ENCODE measurements around the gene TMEM156. TPM values are rescaled to one million over a fixed set of nuclear protein-coding genes. Genes with fewer than 3 reads are reported as not detected.

Gene TMEM156
- total and polyA plus RNA-seq, 4 donors = 0.58 to 0.70 (median 0.64) TPM

- no peaks in the 10 kb centered on the region for H3K9me3 ChIP-seq (ENCODE audit: control insufficient read depth in 4 of 4, low read length in 3 of 4)
- peak overlapping the region; percentile 58 to 100 (median 71) for H3K4me3 ChIP-seq (ENCODE audit: low read depth in 1 of 3, low read length in 3 of 3)
- peak; percentile 44 for DNase-seq (ENCODE audit: low spot score)
- peak overlapping the region; percentile 68 to 78 for H3K9ac ChIP-seq (ENCODE audit: low read depth in 1 of 2, low read length in 2 of 2)
- H3K4me1 ChIP-seq (ENCODE audit: control insufficient read depth in 4 of 4, insufficient read depth in 4 of 4, low read length in 3 of 4) = peaks cover 5 to 34% (median 17%) of the 10 kb centered on the region in 4 donors
- WGBS = 1% methylated on average over 82 of the region's 82 CpGs
- TF ChIP-seq ATF3 (IDR thresholded peaks at IDR 0.05) = no peak
- no peak for TF ChIP-seq FOXA2 (IDR thresholded peaks at IDR 0.05)
- TF ChIP-seq HNF4G (IDR thresholded peaks at IDR 0.05) = no peak
- TF ChIP-seq HNF4A (conservative IDR thresholded peaks at IDR 0.05) = no peak
- no peak for TF ChIP-seq EGR1 (IDR thresholded peaks at IDR 0.05; ENCODE audit: low read depth in 2 of 2)
- no peak for TF ChIP-seq REST (IDR thresholded peaks at IDR 0.05)
- no peak for TF ChIP-seq YY1 (IDR thresholded peaks at IDR 0.05)
- TF ChIP-seq ZBTB33 (IDR thresholded peaks at IDR 0.05) = no peak
- TF ChIP-seq GABPA (IDR thresholded peaks at IDR 0.05 in 1 of 2, conservative IDR thresholded peaks at IDR 0.05 in 1 of 2) = no peak
- TF ChIP-seq JUND (IDR thresholded peaks at IDR 0.05) = no peak
- no peak for TF ChIP-seq RAD21 (IDR thresholded peaks at IDR 0.05)
- TF ChIP-seq CTCF (IDR thresholded peaks at IDR 0.05; ENCODE audit: low read depth, low read length, missing input control) = no peak
- no peak for TF ChIP-seq TAF1 (conservative IDR thresholded peaks at IDR 0.05)
- TF ChIP-seq FOXA1 (IDR thresholded peaks at IDR 0.05) = no peak
- no peaks in the 10 kb centered on the region for H3K27me3 ChIP-seq (ENCODE audit: control insufficient read depth in 4 of 4, insufficient read depth in 4 of 4, low read length in 3 of 4)
- H3K36me3 ChIP-seq (ENCODE audit: control insufficient read depth in 4 of 4, insufficient read depth in 3 of 4, low read depth in 1 of 4, low read length in 3 of 4) = no peaks in the 10 kb centered on the region
- H3K27ac ChIP-seq (ENCODE audit: low read depth in 1 of 2, low read length in 2 of 2) = peak overlapping the region; percentile 70 to 80
These were observed 13.0 kb upstream of the TMEM156 start for GRCh38 chr4:39044956-39045826.
